ENCODE measurements around the gene PRR13. TPM values are rescaled to one million over a fixed set of nuclear protein-coding genes. Genes with fewer than 3 reads are reported as not detected.

The PRR13 gene
- polyA plus RNA-seq (2012; rRNA removed) = 58.5 and 59.3 TPM in 2 replicates
- 62.4 and 69.7 TPM in 2 replicates for polyA plus RNA-seq (2012; cell fraction: cytosol; rRNA removed)
- 39.6 and 44.1 TPM in 2 replicates for polyA plus RNA-seq (2012; cell fraction: nucleus; rRNA removed)

DNA sequence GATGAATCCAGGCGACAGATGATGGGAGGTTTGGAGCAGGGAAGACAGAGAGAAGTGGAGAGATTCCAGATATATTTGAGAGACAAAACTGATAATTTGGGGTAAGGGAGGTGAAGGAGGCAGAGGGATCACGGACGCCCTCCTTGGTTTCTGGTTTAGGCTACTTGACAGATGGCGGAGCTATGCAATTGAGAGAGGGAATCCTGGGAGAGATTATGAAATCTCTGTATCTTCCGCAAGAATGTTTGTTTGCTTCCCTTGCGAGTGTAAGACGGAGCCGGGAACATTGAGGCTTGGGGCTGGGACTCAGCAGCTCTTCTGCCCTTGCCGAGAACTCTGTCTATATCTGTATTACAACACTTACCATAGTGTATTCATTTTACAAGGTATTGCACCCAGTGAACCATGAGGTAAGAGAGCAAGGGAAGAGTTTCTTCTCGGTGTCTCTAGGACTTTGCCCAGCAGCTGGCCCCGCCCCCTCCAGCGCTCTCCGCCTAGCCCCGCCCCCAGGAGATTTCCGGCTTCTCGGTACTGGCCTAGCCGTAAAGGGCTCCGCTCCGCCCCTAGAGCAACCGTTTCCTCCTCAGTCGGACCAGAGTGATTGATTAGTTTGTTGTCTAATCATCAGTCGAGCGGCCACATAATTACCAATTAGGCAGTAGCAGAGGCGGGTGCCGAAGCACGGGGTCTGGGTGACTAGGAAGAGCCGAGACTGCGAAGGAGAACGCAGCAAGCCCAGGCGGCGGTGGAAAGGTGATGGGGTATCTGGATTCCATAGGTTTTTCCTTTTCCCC lies at the start of gene PRR13:
Gene PRR13 (plus strand): TSS at position 695 of the 794 bp plus-strand sequence. CDS start 981 bp downstream, outside the sequence.
- Histone ChIP-seq H4K20me1 (ENCODE audit: insufficient read depth) (no peaks in the 10 kb centered on the region), H3K9me2 (no peaks in the 10 kb centered on the region), H3K36me3 (replicated peaks in 1 of 2; ENCODE audit: control insufficient read depth in 1 of 2, insufficient read depth in 2 of 2, low read length in 1 of 2) (peaks cover 11 to 17% of the 10 kb centered on the region in 2 experiments), H3K27me3 (ENCODE audit: insufficient read depth) (no peaks in the 10 kb centered on the region), H3K27ac (ENCODE audit: low read depth in 2 of 2, low read length in 1 of 2) (peak within 1 kb of the TSS; percentile 89 to 92), H3K4me1 (ENCODE audit: control insufficient read depth in 1 of 2, insufficient read depth in 2 of 2, low read depth in 1 of 2, low read length in 1 of 2) (peaks cover 0 to 7% of the 10 kb centered on the region in 2 experiments; a peak in 1 of 4 replicates), H3K4me3 (ENCODE audit: low read depth in 2 of 2, low read length in 1 of 2) (peak within 1 kb of the TSS; percentile 65 to 72), H3K79me2 (ENCODE audit: insufficient read depth) (peaks cover 34% of the 10 kb centered on the region), H3F3A (replicated peaks; ENCODE audit: insufficient read depth) (peaks cover 11% of the 10 kb centered on the region), H3K9ac (peak within 1 kb of the TSS; percentile 71), H3K9me3 (no peaks in the 10 kb centered on the region), H2AFZ (ENCODE audit: low read depth) (peak within 1 kb of the TSS; percentile 91), H3K4me2 (peak within 1 kb of the TSS; percentile 88)
- POLR2A ChIA-PET = interaction anchor here (1.3 to 1.4 kb wide), 5 partner anchors 60 to 120 kb away, joined by 5 to 13 read pairs (median 7); partner anchors contain the start of genes AAAS and TARBP2
- CTCF ChIA-PET = interaction anchor here (0.7 to 2.7 kb wide), 10 partner anchors 10 to 120 kb away, joined by 3 to 14 read pairs (median 4); partner anchors contain the start of gene AAAS
- DNase-seq = peak; percentile 93
- WGBS (ENCODE audit: low lambda C conversion rate) = 2% methylated on average over 31 of the region's 31 CpGs
- no peak for TF ChIP-seq MEF2A (IDR thresholded peaks at IDR 0.05; ENCODE audit: borderline replicate concordance, low read depth)
- TF ChIP-seq, protein P1, sequence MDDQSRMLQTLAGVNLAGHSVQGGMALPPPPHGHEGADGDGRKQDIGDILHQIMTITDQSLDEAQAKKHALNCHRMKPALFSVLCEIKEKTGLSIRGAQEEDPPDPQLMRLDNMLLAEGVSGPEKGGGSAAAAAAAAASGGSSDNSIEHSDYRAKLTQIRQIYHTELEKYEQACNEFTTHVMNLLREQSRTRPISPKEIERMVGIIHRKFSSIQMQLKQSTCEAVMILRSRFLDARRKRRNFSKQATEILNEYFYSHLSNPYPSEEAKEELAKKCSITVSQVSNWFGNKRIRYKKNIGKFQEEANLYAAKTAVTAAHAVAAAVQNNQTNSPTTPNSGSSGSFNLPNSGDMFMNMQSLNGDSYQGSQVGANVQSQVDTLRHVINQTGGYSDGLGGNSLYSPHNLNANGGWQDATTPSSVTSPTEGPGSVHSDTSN (IDR thresholded peaks at IDR 0.05) = peak; percentile 97
- no peak for TF ChIP-seq RCOR1 (IDR thresholded peaks at IDR 0.05; ENCODE audit: low read length)
- TF ChIP-seq TEAD4 (IDR thresholded peaks at IDR 0.05; ENCODE audit: borderline replicate concordance, insufficient read depth) = no peak
- peak; percentile 32; the same call in 1 of the 2 replicates for TF ChIP-seq GABPA (IDR thresholded peaks at IDR 0.05; ENCODE audit: low read depth)
- TF ChIP-seq SIN3A (IDR thresholded peaks at IDR 0.05; ENCODE audit: borderline replicate concordance, low read depth, low read length) = 0 out of 2 replicates have a peak, but pooled peaks have one; percentile 45
- no peak for TF ChIP-seq IRF3 (IDR thresholded peaks at IDR 0.05; ENCODE audit: low read depth, low read length)
- TF ChIP-seq EZH2phosphoT487 (IDR thresholded peaks at IDR 0.05; ENCODE audit: borderline replicate concordance, low read depth) = no peak
- no peak for TF ChIP-seq RXRA (IDR thresholded peaks at IDR 0.05; ENCODE audit: borderline replicate concordance, low read depth)
- TF ChIP-seq NRF1 (IDR thresholded peaks at IDR 0.05; ENCODE audit: low read depth, low read length) = no peak
- TF ChIP-seq CHD2 (IDR thresholded peaks at IDR 0.05; ENCODE audit: low read length, partially characterized antibody) = peak; percentile 31
- TF ChIP-seq, protein P2, sequence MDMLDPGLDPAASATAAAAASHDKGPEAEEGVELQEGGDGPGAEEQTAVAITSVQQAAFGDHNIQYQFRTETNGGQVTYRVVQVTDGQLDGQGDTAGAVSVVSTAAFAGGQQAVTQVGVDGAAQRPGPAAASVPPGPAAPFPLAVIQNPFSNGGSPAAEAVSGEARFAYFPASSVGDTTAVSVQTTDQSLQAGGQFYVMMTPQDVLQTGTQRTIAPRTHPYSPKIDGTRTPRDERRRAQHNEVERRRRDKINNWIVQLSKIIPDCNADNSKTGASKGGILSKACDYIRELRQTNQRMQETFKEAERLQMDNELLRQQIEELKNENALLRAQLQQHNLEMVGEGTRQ (IDR thresholded peaks at IDR 0.05; ENCODE audit: borderline replicate concordance, low read depth, low read length) = no peak
- no peak for TF ChIP-seq SMC3 (IDR thresholded peaks at IDR 0.05; ENCODE audit: low read depth, low read length)
- no peak for TF ChIP-seq JUND (IDR thresholded peaks at IDR 0.05)
- TF ChIP-seq ELF1 (IDR thresholded peaks at IDR 0.05) = peak; percentile 77; the same call in 1 of the 2 replicates
- no peak for TF ChIP-seq GATA2 (CRISPR knock-in tag; IDR thresholded peaks at IDR 0.05)
- no peak for TF ChIP-seq FOSL2 (IDR thresholded peaks at IDR 0.05; ENCODE audit: borderline replicate concordance, low read depth)
- TF ChIP-seq FOXM1 (IDR thresholded peaks at IDR 0.05; ENCODE audit: low read depth) = no peak
- no peak for TF ChIP-seq EP300 (IDR thresholded peaks at IDR 0.05; ENCODE audit: borderline replicate concordance in 1 of 2, low read depth in 1 of 2, low read length in 1 of 2)
- TF ChIP-seq, protein P3, sequence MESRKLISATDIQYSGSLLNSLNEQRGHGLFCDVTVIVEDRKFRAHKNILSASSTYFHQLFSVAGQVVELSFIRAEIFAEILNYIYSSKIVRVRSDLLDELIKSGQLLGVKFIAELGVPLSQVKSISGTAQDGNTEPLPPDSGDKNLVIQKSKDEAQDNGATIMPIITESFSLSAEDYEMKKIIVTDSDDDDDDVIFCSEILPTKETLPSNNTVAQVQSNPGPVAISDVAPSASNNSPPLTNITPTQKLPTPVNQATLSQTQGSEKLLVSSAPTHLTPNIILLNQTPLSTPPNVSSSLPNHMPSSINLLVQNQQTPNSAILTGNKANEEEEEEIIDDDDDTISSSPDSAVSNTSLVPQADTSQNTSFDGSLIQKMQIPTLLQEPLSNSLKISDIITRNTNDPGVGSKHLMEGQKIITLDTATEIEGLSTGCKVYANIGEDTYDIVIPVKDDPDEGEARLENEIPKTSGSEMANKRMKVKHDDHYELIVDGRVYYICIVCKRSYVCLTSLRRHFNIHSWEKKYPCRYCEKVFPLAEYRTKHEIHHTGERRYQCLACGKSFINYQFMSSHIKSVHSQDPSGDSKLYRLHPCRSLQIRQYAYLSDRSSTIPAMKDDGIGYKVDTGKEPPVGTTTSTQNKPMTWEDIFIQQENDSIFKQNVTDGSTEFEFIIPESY (IDR thresholded peaks at IDR 0.05; ENCODE audit: borderline replicate concordance, low read depth) = no peak
- TF ChIP-seq, protein P4, sequence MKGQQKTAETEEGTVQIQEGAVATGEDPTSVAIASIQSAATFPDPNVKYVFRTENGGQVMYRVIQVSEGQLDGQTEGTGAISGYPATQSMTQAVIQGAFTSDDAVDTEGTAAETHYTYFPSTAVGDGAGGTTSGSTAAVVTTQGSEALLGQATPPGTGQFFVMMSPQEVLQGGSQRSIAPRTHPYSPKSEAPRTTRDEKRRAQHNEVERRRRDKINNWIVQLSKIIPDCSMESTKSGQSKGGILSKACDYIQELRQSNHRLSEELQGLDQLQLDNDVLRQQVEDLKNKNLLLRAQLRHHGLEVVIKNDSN (IDR thresholded peaks at IDR 0.05; ENCODE audit: borderline replicate concordance, low read depth) = peak; percentile 55; the same call in 1 of the 2 replicates
- TF ChIP-seq FOXJ3 (CRISPR knock-in tag; IDR thresholded peaks at IDR 0.05) = no peak
- peak; percentile 57 for TF ChIP-seq TAF1 (IDR thresholded peaks at IDR 0.05; ENCODE audit: borderline replicate concordance, low read depth, low read length)
